Neural crest cell (in vitro differentiated cells): ENCODE data around the gene TXNRD3. TPM values are rescaled to one million over a fixed set of nuclear protein-coding genes. Genes with fewer than 3 reads are reported as not detected.

ENCODE experiments used
- DNase-seq: peaks from one replicate; pipeline ENCODE4 v3.0.0; 2021; ENCODE audit warnings: low read depth, mixed read lengths, low spot score
- H3K27ac Mint-ChIP-seq: one replicate; pipeline ENCODE4 v1.8.0; 2021; ENCODE audit warnings: mild to moderate bottlenecking, mixed read lengths; ENCODE audit not compliant: unreplicated experiment
- H3K27me3 Mint-ChIP-seq: 2 replicates; pipeline ENCODE4 v1.8.0; 2021; ENCODE audit warnings: low read depth, mild to moderate bottlenecking, mixed read lengths
- H3K36me3 Mint-ChIP-seq: 2 replicates; pipeline ENCODE4 v1.8.0; 2021; ENCODE audit warnings: low read depth, mild to moderate bottlenecking, mixed read lengths
- H3K4me1 Mint-ChIP-seq: 2 replicates; pipeline ENCODE4 v1.8.0; 2021; ENCODE audit warnings: mixed read lengths
- H3K4me3 Mint-ChIP-seq: one replicate; pipeline ENCODE4 v1.8.0; 2021; ENCODE audit warnings: mild to moderate bottlenecking, mixed read lengths
- H3K9me3 Mint-ChIP-seq: 2 replicates; pipeline ENCODE4 v1.8.0; 2021; ENCODE audit warnings: mixed read lengths
- CTCF ChIP-seq: fragments of 200-600 bp; sonication (generic); conservative IDR thresholded peaks from 2 replicates; pipeline ENCODE4 v1.5.0; 2021; ENCODE audit warnings: antibody characterized with exemption, mild to moderate bottlenecking
- total RNA-seq: library from RNA; stranded (reverse); gene quantifications from 2 replicates; pipeline ENCODE4 v1.2.1, GENCODE V29; 2021

Gene TXNRD3
- total RNA-seq, 1 donor from 2014 or later = 13.8 TPM

GRCh38 chr3:126678693-126679317 lies 23.9 kb upstream of the TXNRD3 start:
- DNase-seq = no peak
- H3K27ac Mint-ChIP-seq = no peak overlapping the region
- no peaks in the 10 kb centered on the region for H3K36me3 Mint-ChIP-seq
- peaks cover 4% of the 10 kb centered on the region for H3K9me3 Mint-ChIP-seq
- peaks cover 45% of the 10 kb centered on the region for H3K27me3 Mint-ChIP-seq
- H3K4me3 Mint-ChIP-seq = no peak overlapping the region
- TF ChIP-seq CTCF = no peak
- peaks cover 17% of the 10 kb centered on the region for H3K4me1 Mint-ChIP-seq

GRCh38 chr3:126677862-126678503 lies 23.1 kb upstream of the TXNRD3 start:
- Mint-ChIP-seq H3K4me3 (no peak overlapping the region), H3K9me3 (peaks cover 4% of the 10 kb centered on the region), H3K4me1 (peaks cover 12% of the 10 kb centered on the region), H3K27me3 (peaks cover 45% of the 10 kb centered on the region), H3K27ac (no peak overlapping the region), H3K36me3 (no peaks in the 10 kb centered on the region)
- no peak for DNase-seq
- no peak for TF ChIP-seq CTCF

DNA sequence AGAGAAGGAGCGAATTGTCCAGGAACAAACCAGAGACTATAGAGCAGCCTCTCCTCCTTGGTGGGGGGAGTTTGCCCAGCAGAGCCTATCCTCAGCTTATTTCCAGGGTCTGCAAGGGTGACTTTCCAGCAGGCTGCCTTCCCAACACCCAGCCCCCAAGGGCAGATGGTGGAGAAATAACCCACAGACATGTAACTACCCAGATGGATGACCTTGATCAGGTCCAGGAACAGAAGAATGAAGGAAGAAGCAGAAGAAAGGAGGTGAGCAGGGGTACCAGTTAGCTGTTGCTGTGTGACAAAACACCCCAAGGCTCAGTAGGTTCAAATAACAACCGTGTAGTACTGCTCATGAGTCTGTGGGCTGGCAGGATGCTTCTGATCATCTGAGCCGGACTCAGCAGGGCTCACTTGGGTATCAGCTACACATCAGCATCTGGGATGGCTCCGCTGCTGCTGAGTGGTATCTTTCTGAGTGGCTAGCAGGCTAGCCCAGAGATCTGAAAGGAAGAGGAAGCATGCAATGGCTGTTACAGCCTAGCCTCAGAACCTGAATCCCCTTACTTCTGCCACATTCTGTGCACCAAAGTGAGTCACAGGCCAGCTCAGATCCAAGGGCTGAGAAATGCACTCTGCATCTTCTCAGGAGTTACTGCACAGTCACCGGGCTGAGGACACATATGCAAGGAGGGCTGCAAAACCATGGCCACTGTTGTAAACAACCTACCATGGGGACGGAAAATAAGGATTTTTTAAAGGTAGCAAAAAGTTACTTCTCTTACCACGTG lies 22.2 kb upstream of the TXNRD3 start:
- no peak for DNase-seq
- Mint-ChIP-seq H3K4me1 (peaks cover 9% of the 10 kb centered on the region), H3K4me3 (no peak overlapping the region), H3K27ac (no peak overlapping the region), H3K36me3 (no peaks in the 10 kb centered on the region), H3K27me3 (peaks cover 45% of the 10 kb centered on the region), H3K9me3 (peaks cover 4% of the 10 kb centered on the region)
- no peak for TF ChIP-seq CTCF

- Mint-ChIP-seq H3K27me3 (peaks cover 21% of the 10 kb centered on the region), H3K4me3 (no peak overlapping the region), H3K36me3 (no peaks in the 10 kb centered on the region), H3K9me3 (peaks cover 4% of the 10 kb centered on the region), H3K4me1 (no peaks in the 10 kb centered on the region), H3K27ac (no peak overlapping the region)
- no peak for DNase-seq
- no peak for TF ChIP-seq CTCF
These were observed 17.8 kb upstream of the TXNRD3 start for GRCh38 chr3:126672741-126673140.

GRCh38 chr3:126672340-126672739 lies 17.4 kb upstream of the TXNRD3 start:
- Mint-ChIP-seq H3K4me1 (no peaks in the 10 kb centered on the region), H3K27me3 (peaks cover 17% of the 10 kb centered on the region), H3K36me3 (no peaks in the 10 kb centered on the region), H3K9me3 (peaks cover 4% of the 10 kb centered on the region), H3K27ac (no peak overlapping the region), H3K4me3 (no peak overlapping the region)
- no peak for TF ChIP-seq CTCF
- no peak for DNase-seq
